Stimulated activated naive CD8-positive, alpha-beta T cell treated with anti-CD3 and anti-CD28 coated beads, Interleukin-15, Interleukin-2, amounts not matched to agents 100 ng/mL and 50 ng/mL, for 24 hours (primary cell): ENCODE measurements around the gene CPLANE2.

Source experiments
- H3K27ac Mint-ChIP-seq: one replicate; pipeline ENCODE4 v1.8.0; 2021; ENCODE audit warnings: mild to moderate bottlenecking, mixed read lengths
- H3K27me3 Mint-ChIP-seq: one replicate; pipeline ENCODE4 v1.8.0; 2021; ENCODE audit warnings: mixed read lengths
- H3K36me3 Mint-ChIP-seq: one replicate; pipeline ENCODE4 v1.8.0; 2021; ENCODE audit warnings: low read depth, mixed read lengths
- H3K4me1 Mint-ChIP-seq: one replicate; pipeline ENCODE4 v1.8.0; 2021; ENCODE audit warnings: low read depth, mixed read lengths
- H3K4me3 Mint-ChIP-seq: one replicate; pipeline ENCODE4 v1.8.0; 2021; ENCODE audit warnings: mild to moderate bottlenecking, mixed read lengths
- H3K9me3 Mint-ChIP-seq: one replicate; pipeline ENCODE4 v1.8.0; 2021; ENCODE audit warnings: mixed read lengths

The CPLANE2 gene

DNA sequence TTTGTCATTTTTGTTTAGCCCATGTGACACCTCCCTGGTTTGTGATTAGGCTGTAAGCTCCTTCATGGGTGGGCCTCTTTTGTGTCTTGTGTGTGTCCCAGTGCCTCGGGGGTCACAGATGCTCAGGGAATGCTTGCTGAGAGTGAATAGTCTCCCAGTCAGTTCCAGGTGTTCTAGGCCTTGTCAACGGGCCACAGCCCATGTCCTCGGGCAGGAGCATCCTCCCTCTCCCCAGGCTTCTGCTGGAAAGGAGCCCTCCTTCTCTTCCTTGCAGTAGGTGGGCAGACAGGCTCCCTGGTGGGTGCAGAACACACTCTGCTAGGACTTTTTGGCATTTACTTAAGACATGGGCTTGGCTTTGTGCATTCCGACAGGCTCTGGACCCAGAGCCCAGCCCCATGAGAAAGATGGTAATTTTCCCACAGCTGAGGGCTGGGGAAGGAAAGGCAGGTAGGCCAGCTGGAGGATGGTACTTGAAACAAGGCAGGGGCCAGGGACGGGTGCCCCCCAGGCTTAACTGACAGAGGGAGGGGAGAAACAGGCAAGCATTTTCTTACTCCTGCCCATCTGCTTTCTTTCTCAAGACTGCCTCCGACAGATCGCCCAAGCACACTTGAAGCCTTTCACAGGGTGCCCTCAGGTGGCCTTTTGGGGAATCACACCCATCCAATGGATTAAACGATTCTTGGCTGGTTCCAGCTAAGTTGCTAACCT is 7.1 kb upstream of the CPLANE2 start:
- H3K4me1 Mint-ChIP-seq = peaks cover 7% of the 10 kb centered on the region
- H3K9me3 Mint-ChIP-seq = no peaks in the 10 kb centered on the region
- H3K27me3 Mint-ChIP-seq = no peaks in the 10 kb centered on the region
- H3K36me3 Mint-ChIP-seq = peaks cover 9% of the 10 kb centered on the region
- H3K27ac Mint-ChIP-seq = no peak overlapping the region
- no peak overlapping the region for H3K4me3 Mint-ChIP-seq

DNA sequence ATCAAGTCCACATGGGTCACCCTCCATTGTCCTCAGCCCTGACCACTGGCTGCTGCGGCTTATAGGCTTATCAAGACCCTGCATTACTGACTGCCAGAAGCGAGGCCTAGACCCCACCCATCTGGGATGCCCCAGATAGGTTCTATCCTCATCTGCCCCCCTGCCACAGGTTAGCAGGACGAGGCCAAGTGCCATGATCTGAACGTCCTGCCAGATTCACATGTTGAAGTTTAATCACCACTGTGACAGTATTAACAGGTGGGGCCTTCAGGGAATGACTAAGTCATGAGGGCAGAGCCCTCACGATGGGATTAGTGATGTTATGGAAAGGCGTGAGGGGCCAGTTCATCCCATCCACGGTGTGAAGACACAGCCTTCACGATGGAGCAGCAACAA is 6.2 kb upstream of the CPLANE2 start:
- peaks cover 7% of the 10 kb centered on the region for H3K36me3 Mint-ChIP-seq
- H3K4me1 Mint-ChIP-seq = no peaks in the 10 kb centered on the region
- no peak overlapping the region for H3K4me3 Mint-ChIP-seq
- H3K27me3 Mint-ChIP-seq = no peaks in the 10 kb centered on the region
- no peak overlapping the region for H3K27ac Mint-ChIP-seq
- H3K9me3 Mint-ChIP-seq = no peaks in the 10 kb centered on the region

DNA sequence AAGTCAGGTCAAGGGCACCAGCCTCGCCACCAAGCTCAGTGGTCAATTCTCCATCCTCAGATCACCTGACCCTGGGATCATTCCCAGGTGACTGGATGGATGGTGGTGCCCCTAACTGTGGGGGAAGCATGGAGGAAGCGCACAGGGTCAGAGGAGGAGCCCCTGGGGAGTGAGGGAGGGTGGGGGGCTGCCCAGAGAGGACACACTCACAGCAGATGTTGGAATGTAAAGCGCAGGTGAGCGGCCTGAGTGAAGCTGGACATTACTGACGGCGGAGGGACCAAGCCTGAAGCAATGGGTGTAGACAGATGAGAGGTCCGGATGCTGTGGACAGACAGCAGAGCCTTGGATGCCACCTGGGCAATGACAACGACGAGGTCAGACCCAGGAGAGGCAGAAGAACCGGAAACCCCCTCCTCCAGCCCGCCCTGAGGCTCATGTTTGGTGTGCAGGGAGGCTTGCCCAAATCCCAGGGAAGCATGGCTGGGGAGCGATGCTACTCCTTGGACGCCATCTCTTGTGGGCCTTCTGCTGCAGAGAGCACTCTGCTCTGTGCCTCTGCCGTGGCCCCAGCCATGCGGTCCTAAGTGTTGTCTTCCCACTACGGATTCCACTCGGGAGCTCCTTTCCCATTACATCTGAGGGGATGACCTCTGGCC is 5.7 kb upstream of the CPLANE2 start:
- Mint-ChIP-seq H3K36me3 (peaks cover 2% of the 10 kb centered on the region), H3K4me1 (peaks cover 3% of the 10 kb centered on the region), H3K4me3 (no peak overlapping the region), H3K9me3 (no peaks in the 10 kb centered on the region), H3K27ac (no peak overlapping the region), H3K27me3 (no peaks in the 10 kb centered on the region)

DNA sequence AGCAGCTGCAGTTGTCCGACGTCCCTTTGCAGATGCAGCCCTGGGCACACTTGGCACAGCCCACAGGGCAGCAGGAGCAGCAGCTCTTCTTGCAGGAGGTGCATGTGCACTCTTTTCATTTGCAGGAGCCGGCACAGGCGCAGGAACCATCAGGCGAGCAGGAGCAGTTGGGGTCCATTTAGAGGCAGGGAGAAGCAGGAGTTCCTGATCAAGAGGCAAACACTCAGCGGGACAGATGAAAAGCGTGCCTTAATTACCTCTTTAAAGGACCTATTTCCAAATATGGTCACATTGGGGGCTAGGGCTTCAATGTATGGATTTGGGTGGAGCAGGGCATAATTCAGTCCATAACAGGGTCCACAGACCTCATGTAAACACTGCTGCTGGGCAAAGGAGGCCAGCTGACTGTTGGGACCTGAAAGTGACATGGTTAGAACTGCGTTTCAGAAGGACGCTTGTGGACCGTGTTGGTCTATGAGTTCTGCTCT is 4.3 kb upstream of the CPLANE2 start:
- H3K4me1 Mint-ChIP-seq = peaks cover 17% of the 10 kb centered on the region
- no peaks in the 10 kb centered on the region for H3K9me3 Mint-ChIP-seq
- H3K36me3 Mint-ChIP-seq = no peaks in the 10 kb centered on the region
- no peak overlapping the region for H3K4me3 Mint-ChIP-seq
- no peaks in the 10 kb centered on the region for H3K27me3 Mint-ChIP-seq
- no peak overlapping the region for H3K27ac Mint-ChIP-seq

DNA sequence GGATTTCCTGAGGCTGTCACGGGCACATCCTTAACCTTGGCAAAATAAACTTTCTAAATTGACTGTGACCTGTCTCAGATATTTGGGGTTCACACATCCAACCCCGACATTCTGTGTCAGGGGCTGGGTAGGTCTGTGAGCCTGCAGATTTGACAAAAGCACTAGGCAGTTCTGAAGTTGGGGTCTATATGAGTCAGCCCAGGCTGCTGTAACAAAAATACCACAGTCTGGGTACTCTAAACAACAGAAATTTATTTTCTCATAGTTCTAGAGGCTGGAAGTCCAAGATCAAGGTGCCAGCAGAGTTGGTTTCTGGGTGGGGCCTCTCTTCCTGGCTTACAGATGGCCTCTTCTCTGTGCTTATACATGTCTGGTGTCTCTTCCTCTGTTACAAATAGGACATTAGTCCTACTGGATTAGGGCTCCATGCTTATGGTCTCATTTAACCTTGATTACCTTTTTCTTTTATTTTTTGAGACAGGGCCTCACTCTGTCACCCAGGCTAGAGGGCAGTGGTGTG is 3.0 kb upstream of the CPLANE2 start:
- Mint-ChIP-seq H3K36me3 (no peaks in the 10 kb centered on the region), H3K9me3 (no peaks in the 10 kb centered on the region), H3K27me3 (no peaks in the 10 kb centered on the region), H3K4me1 (peaks cover 26% of the 10 kb centered on the region), H3K27ac (no peak overlapping the region), H3K4me3 (no peak overlapping the region)

DNA sequence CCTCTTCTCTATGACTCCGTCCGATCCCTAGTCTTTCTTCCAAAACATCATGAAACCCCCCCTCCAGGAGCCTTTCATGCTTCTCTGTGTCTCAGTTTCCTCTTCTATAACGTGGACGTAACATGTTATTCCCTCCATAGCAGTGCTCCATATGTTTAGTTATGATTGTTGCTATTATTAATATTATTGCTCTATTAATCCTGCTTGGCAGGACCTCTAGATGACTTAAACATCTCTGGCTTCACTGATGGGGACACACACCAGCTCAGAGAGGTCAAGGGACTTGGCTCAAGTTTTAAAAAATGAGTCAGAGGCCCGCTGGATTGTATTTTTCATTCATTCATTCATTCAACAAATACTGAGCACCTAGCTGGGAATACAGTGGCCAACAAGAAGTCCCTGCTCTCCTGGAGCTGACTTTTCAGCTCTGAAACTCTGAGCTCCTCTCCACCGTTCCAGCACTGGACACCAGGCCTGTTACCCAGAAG is 404 bp upstream of the CPLANE2 start:
- H3K4me3 Mint-ChIP-seq = peak overlapping the region; percentile 87
- H3K27ac Mint-ChIP-seq = peak overlapping the region; percentile 88
- no peaks in the 10 kb centered on the region for H3K9me3 Mint-ChIP-seq
- no peaks in the 10 kb centered on the region for H3K27me3 Mint-ChIP-seq
- H3K36me3 Mint-ChIP-seq = no peaks in the 10 kb centered on the region
- H3K4me1 Mint-ChIP-seq = peaks cover 27% of the 10 kb centered on the region

DNA sequence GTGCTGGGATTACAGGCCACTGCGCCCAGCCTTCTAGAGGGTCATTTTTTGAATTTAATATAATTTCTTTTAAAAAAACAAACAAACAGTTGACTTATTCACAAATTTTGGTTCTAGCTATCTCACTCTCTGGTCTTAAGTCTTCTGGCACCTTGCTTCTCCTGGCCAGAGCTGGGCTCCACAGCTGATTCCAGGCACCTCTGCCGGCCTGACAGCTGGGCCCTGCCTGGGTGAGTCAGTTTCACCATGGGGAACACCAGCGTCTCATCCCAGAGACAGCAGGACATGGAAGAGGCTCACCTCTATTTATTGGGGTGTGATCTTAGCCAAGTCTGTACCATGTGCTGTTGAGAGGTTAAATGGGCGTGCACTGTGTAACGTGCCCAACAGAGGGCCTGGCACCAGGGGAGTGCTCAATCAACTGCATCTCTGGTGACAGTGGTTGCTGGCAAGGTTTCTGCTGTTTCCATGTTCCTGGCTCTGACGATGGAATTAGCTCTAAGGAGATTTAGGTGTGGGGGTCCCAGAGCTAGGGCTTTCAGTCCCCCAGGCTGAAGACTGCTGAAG is 956 bp downstream of the CPLANE2 start:
- Mint-ChIP-seq H3K27me3 (no peaks in the 10 kb centered on the region), H3K4me3 (peak overlapping the region; percentile 87), H3K4me1 (peaks cover 27% of the 10 kb centered on the region), H3K36me3 (no peaks in the 10 kb centered on the region), H3K27ac (peak overlapping the region; percentile 45), H3K9me3 (no peaks in the 10 kb centered on the region)

DNA sequence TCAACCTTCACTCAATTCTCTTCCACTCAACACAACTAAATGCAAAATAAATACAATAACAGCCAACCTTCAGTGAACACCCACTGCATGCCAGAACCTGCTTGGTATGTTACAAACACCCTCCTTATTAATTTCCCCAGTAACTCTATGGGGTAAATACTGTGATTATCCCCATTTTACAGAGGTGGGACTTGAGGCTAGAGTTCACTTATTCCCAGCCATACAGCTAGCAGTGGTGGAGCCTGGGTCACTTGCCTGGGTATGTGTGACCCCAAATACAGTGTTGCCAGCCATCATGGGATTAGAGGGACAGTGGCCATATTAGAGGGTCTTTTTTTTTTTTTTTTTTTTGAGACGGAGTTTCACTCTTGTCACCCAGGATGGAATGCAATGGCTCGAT is 1.6 kb downstream of the CPLANE2 start:
- no peaks in the 10 kb centered on the region for H3K36me3 Mint-ChIP-seq
- H3K27me3 Mint-ChIP-seq = no peaks in the 10 kb centered on the region
- H3K9me3 Mint-ChIP-seq = no peaks in the 10 kb centered on the region
- H3K4me1 Mint-ChIP-seq = peaks cover 27% of the 10 kb centered on the region
- no peak overlapping the region for H3K4me3 Mint-ChIP-seq
- H3K27ac Mint-ChIP-seq = no peak overlapping the region

DNA sequence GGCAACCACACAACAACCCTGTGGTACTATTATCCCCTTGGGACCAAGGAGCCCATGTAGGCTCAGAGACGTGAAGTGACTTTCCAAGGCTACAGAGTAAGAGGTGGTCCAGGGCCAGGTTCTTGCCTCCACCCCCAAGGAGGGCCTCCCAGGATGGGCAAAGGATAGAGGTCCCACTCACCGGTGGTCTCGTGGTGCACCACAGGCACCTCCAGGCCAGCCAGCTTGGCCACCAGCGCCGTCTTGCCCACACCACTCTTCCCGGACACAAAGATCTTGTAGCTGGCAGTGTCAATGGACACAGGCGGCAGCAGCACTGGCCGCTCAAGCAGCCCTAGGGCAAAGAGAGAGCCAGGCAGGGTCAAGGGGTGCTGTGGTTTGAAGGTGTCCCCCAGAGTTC is 3.6 kb downstream of the CPLANE2 start:
- no peaks in the 10 kb centered on the region for H3K9me3 Mint-ChIP-seq
- H3K27ac Mint-ChIP-seq = no peak overlapping the region
- peaks cover 27% of the 10 kb centered on the region for H3K4me1 Mint-ChIP-seq
- no peak overlapping the region for H3K4me3 Mint-ChIP-seq
- no peaks in the 10 kb centered on the region for H3K36me3 Mint-ChIP-seq
- H3K27me3 Mint-ChIP-seq = peaks cover 5% of the 10 kb centered on the region

DNA sequence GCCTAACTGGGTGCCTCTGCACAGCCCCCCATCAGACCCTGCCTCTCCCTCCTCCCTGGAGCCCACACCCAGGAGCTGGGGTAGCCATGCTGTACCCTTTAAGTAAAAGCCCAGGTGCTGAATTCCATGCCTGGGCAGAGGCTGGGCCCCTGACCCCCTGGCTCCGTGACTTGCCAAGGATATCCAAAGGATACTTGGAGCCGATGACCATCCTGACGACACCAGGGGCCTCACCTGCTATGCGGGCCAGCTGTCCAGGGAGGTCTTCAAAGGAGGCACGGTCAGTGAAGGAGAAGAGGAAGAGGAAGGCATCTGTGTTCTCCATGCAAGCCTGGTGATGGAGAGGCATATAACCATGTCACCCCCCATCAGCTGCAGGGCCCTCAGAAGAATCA is 4.7 kb downstream of the CPLANE2 start:
- Mint-ChIP-seq H3K36me3 (no peaks in the 10 kb centered on the region), H3K27ac (no peak overlapping the region), H3K27me3 (peaks cover 17% of the 10 kb centered on the region), H3K4me1 (peaks cover 29% of the 10 kb centered on the region), H3K9me3 (no peaks in the 10 kb centered on the region), H3K4me3 (no peak overlapping the region)

DNA sequence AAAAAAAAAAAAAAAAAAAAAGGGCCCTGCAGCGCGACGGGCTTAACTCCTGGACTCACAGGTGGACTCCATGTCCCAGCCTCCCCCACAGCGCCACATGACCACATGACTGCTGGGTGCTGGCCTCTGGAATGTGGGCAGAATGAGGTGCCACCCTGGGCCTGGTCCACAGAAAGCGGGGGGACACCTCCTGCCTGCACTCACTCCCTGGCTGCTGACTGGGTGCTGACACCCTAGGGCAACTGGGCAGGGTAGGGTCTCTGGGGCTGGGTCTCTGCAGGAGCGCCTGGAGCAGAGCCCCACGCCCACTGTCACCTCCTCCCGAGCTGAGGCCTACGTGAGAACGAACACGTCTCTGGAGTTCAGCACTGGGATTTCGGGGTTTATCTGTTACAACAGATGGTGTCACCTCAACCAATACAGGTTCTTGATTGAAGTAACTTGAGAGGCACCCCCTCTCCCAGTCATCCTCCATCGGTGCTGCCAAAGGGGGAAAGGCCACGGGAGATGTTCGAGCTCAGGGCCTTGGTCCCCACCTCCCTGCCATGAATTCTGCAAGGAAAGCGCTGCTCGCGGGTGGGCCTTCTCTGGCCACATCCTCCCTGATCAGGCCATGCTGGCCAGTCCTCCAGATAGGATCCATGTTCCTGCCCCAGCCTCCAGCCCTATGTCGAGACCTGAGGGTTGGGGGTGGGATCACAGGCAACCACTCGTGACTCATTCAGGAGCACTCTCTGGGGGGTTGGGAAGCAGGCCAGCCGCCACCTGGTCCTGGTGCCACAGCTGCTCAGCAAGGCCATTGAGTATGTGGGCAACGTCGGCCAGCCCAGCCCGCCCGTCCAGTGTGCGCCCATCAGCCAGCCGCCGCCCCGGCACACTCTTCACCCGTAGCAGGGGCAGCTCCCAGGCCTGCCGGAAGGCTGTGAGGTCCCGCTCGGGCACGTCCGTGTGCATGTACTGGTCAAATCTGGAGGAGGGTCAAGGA is 5.4 kb downstream of the CPLANE2 start:
- Mint-ChIP-seq H3K4me3 (no peak overlapping the region), H3K36me3 (no peaks in the 10 kb centered on the region), H3K4me1 (peaks cover 22% of the 10 kb centered on the region), H3K27me3 (peaks cover 21% of the 10 kb centered on the region), H3K27ac (no peak overlapping the region), H3K9me3 (no peaks in the 10 kb centered on the region)

DNA sequence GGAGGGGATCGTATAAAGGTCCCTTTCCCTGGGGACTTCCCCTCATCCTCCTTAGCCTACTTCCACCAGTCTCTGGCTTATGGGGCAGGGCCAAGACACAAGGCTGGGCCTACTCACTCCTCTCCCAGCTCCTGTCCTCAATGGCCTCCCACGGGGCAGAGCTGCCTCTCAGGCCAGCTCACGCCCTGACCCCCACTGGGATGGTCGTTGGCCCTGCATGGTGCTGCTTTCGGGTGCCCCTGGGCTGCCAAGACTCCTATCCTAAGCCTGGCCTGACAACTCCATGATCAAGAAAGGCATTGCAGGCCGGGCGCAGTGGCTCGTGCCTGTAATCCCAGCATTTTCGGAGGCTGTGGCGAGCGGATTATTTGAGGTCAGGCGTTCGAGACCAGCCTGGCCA is 6.2 kb downstream of the CPLANE2 start:
- Mint-ChIP-seq H3K9me3 (no peaks in the 10 kb centered on the region), H3K4me3 (no peak overlapping the region), H3K36me3 (peaks cover 4% of the 10 kb centered on the region), H3K27me3 (peaks cover 29% of the 10 kb centered on the region), H3K27ac (no peak overlapping the region), H3K4me1 (peaks cover 14% of the 10 kb centered on the region)

DNA sequence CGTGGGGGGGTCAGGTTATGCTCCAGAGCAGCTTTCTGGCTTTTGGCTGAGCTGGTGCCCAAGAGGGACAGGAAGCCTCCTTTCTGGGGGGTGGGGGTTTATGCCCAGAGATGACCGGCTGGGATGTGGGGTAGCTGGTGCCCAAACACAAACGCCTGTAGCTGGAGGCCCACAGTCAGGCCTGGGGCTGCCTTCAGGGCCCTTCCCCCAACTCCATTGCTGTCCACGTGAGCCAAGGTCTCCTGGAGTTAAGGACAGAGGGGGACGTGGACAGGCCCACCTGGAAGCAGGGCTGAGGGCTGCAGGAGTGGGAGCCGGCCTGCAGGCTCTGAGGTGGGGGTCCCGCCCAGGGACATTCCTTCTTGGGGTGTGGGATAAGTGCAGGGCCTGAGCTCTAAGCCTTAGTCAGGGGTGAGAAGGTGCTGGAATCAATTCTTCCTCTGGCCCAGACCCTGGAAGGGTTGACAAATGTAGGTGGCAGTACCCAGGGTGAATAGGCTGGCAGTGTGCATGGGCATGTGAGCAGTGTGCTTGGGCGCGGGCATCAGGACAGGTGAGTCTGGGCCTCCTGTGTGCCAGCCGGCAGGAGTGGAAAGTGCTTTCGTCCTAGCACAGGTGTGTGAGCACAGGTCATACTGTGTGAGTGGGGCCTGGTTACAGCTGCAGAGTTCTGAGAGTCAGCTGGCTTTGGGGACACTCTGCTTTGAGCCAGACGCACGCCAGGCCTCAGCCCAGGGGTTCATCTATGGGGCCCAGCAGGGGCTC is 6.8 kb downstream of the CPLANE2 start:
- peaks cover 29% of the 10 kb centered on the region for H3K27me3 Mint-ChIP-seq

More for the DNA sequence above, 6.8 kb downstream of the CPLANE2 start:
- peaks cover 4% of the 10 kb centered on the region for H3K36me3 Mint-ChIP-seq
- no peak overlapping the region for H3K27ac Mint-ChIP-seq
- H3K4me3 Mint-ChIP-seq = no peak overlapping the region
- H3K4me1 Mint-ChIP-seq = peaks cover 11% of the 10 kb centered on the region
- no peaks in the 10 kb centered on the region for H3K9me3 Mint-ChIP-seq
